CD14-positive monocyte (primary cell): ENCODE measurements around the gene CDKN2AIP. TPM values are rescaled to one million over a fixed set of nuclear protein-coding genes. Genes with fewer than 3 reads are reported as not detected.

Experiments
- DNase-seq, 3 donors: peaks; one replicate each; pipeline ENCODE4 v3.0.0-alpha.2; 2011 to 2022
- H2AFZ ChIP-seq: 2 replicates; pipeline ENCODE4 v1.6.0; 2012; ENCODE audit warnings: mild to moderate bottlenecking, low read depth, low read length, inconsistent platforms; ENCODE audit not compliant: insufficient read depth, poor library complexity, severe bottlenecking
- H3K27ac ChIP-seq, 2 donors: 1 replicate in 1 of 2; 2 replicates in 1 of 2; pipeline ENCODE4 v1.5.1; 2012 to 2013; ENCODE audit warnings: low read length in 2 of 2, control low read depth in 1 of 2, inconsistent platforms in 1 of 2, low read depth in 1 of 2, mild to moderate bottlenecking in 1 of 2
- H3K27me3 ChIP-seq, 2 donors: one replicate each; pipeline versions ENCODE4 v1.6.0 to v1.6.1; 2011 to 2013; ENCODE audit warnings: low read length in 2 of 2; ENCODE audit not compliant: control insufficient read depth in 2 of 2, insufficient read depth in 2 of 2
- H3K36me3 ChIP-seq, 2 donors: replicated peaks in 1 of 2; 1 replicate in 1 of 2; 2 replicates in 1 of 2; pipeline versions ENCODE4 v1.5.1 to v1.6.1; 2012 to 2013; ENCODE audit warnings: low read length in 2 of 2, control low read depth in 1 of 2, inconsistent platforms in 1 of 2, mild to moderate bottlenecking in 1 of 2; ENCODE audit not compliant: insufficient read depth in 2 of 2, control insufficient read depth in 1 of 2
- H3K4me1 ChIP-seq, 2 donors: 1 replicate in 1 of 2; 2 replicates in 1 of 2; pipeline versions ENCODE4 v1.5.1 to v1.6.1; 2012 to 2013; ENCODE audit warnings: low read length in 2 of 2, control low read depth in 1 of 2, inconsistent platforms in 1 of 2, mild to moderate bottlenecking in 1 of 2, moderate library complexity in 1 of 2; ENCODE audit not compliant: insufficient read depth in 2 of 2, control insufficient read depth in 1 of 2
- H3K4me2 ChIP-seq: replicated peaks from 2 replicates; pipeline ENCODE3; 2012; ENCODE audit warnings: low read length, moderate library complexity, mild to moderate bottlenecking; ENCODE audit not compliant: poor library complexity, severe bottlenecking; ENCODE audit errors: extremely low read depth
- H3K4me3 ChIP-seq, 3 experiments: fragments of 200-600 bp in 1 of 3; sonication (generic) in 1 of 3; replicated peaks in 1 of 3; 1 replicate in 2 of 3; 2 replicates in 1 of 3; pipeline ENCODE4 v1.5.1; 2011 to 2013; ENCODE audit warnings: low read length in 3 of 3, mild to moderate bottlenecking in 3 of 3, control low read depth in 2 of 3, low read depth in 2 of 3, inconsistent platforms in 1 of 3, moderate library complexity in 1 of 3
- H3K79me2 ChIP-seq: 2 replicates; pipeline ENCODE4 v1.6.0; 2012; ENCODE audit warnings: mild to moderate bottlenecking, control low read depth, inconsistent platforms, low read length, moderate library complexity; ENCODE audit not compliant: insufficient read depth
- H3K9ac ChIP-seq: 2 replicates; pipeline ENCODE4 v1.6.0; 2017; ENCODE audit warnings: low read length, mild to moderate bottlenecking; ENCODE audit not compliant: insufficient read depth, poor library complexity, severe bottlenecking
- H3K9me3 ChIP-seq, 2 donors: replicated peaks in 1 of 2; 1 replicate in 1 of 2; 2 replicates in 1 of 2; pipeline versions ENCODE4 v1.5.1 to v1.6.1; 2012 to 2013; ENCODE audit warnings: low read length in 2 of 2, control low read depth in 1 of 2; ENCODE audit not compliant: control insufficient read depth in 1 of 2, insufficient read depth in 1 of 2
- H4K20me1 ChIP-seq: 2 replicates; pipeline ENCODE4 v1.6.0; 2012; ENCODE audit warnings: mild to moderate bottlenecking, low read length, control low read depth, moderate library complexity; ENCODE audit not compliant: insufficient read depth
- H3K27ac Mint-ChIP-seq, 7 donors: one replicate each; pipeline ENCODE4 v1.8.0; 2020; ENCODE audit warnings: mild to moderate bottlenecking in 7 of 7, mixed read lengths in 7 of 7, moderate library complexity in 6 of 7, inconsistent platforms in 2 of 7
- H3K27me3 Mint-ChIP-seq, 3 donors: one replicate each; pipeline ENCODE4 v1.8.0; 2021 to 2022; ENCODE audit warnings: low read depth in 3 of 3, mild to moderate bottlenecking in 3 of 3, mixed read lengths in 3 of 3, moderate library complexity in 3 of 3, inconsistent platforms in 1 of 3
- H3K36me3 Mint-ChIP-seq, 2 donors: one replicate each; pipeline ENCODE4 v1.8.0; 2020; ENCODE audit warnings: mixed read lengths in 2 of 2, inconsistent platforms in 1 of 2, mild to moderate bottlenecking in 1 of 2
- H3K4me1 Mint-ChIP-seq: one replicate; pipeline ENCODE4 v1.8.0; 2020; ENCODE audit warnings: mild to moderate bottlenecking, mixed read lengths
- H3K4me3 Mint-ChIP-seq, 2 donors: one replicate each; pipeline ENCODE4 v1.8.0; 2020; ENCODE audit warnings: mild to moderate bottlenecking in 2 of 2, mixed read lengths in 2 of 2, moderate library complexity in 1 of 2
- H3K9me3 Mint-ChIP-seq, 7 donors: one replicate each; pipeline ENCODE4 v1.8.0; 2020 to 2022; ENCODE audit warnings: mixed read lengths in 7 of 7, mild to moderate bottlenecking in 6 of 7, moderate library complexity in 6 of 7, inconsistent platforms in 2 of 7
- WGBS: methylation state at CpG from one replicate; pipeline ENCODE4 v1.1.5; 2013; ENCODE audit warnings: missing lambda C conversion rate; ENCODE audit not compliant: insufficient coverage; 5-methylcytosine and 5-hydroxymethylcytosine counted together
- intact Hi-C, 2 donors: fragments of 100-400 bp; cut with micrococcal nuclease; formaldehyde crosslinking; loops; one replicate each; pipeline versions ENCODE4 v1.15.0 to v1.15.1; 2023
- polyA plus RNA-seq, 3 donors: library from polyadenylated mRNA; depleted of rRNA in 1 of 3; unstranded in 2 of 3; stranded (reverse) in 1 of 3; fragments of 300-500 nt in 2 of 3; fragments of >200 nt in 1 of 3; fragmentation: Illumina TruSeq in 2 of 3; gene quantifications; 1 replicate in 2 of 3; 2 replicates in 1 of 3; pipeline ENCODE4 v1.2.3, GENCODE V29; 2012 to 2021
- TF ChIP-seq, protein P1 (sequence below): fragments of 200-600 bp; IDR thresholded peaks from one replicate; pipeline ENCODE4 v1.8.0; 2022; ENCODE audit warnings: antibody characterized with exemption, mild to moderate bottlenecking

CDKN2AIP gene
- polyA plus RNA-seq, 3 donors: 3.1 to 4.4 (median 3.7) TPM

DNA sequence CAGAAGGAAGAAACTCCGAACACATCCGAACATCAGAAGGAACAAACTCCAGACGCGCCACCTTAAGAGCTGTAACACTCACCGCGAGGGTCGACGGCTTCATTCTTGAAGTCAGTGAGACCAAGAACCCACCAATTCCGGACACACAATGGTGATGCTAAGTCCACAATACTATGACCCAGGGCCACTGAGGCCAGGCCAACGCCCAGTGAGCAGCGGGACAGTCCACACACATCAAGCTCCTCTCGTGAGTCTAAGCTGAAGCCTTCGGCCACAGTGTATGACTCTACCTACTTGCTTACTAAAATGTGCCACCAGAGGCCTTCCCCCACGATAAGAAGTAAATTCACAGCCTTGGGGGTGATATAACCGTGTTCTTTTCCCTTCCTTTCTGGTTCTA lies 10.2 kb upstream of the CDKN2AIP start:
- Mint-ChIP-seq H3K4me3 (no peak overlapping the region), H3K4me1 (peaks cover 8% of the 10 kb centered on the region), H3K36me3 (no peaks in the 10 kb centered on the region), H3K27me3 (peaks cover 1 to 4% (median 2%) of the 10 kb centered on the region in 3 donors), H3K9me3 (peaks cover 0 to 4% (median 0%) of the 10 kb centered on the region in 7 donors), H3K27ac (no peak overlapping the region)
- intact Hi-C loops: no loop called here
- H3K27ac ChIP-seq: no peak overlapping the region
- no peak for DNase-seq
- H3K4me1 ChIP-seq: peaks cover 6 to 10% of the 10 kb centered on the region in 2 donors
- H3K27me3 ChIP-seq: no peaks in the 10 kb centered on the region
- TF ChIP-seq, protein P1, sequence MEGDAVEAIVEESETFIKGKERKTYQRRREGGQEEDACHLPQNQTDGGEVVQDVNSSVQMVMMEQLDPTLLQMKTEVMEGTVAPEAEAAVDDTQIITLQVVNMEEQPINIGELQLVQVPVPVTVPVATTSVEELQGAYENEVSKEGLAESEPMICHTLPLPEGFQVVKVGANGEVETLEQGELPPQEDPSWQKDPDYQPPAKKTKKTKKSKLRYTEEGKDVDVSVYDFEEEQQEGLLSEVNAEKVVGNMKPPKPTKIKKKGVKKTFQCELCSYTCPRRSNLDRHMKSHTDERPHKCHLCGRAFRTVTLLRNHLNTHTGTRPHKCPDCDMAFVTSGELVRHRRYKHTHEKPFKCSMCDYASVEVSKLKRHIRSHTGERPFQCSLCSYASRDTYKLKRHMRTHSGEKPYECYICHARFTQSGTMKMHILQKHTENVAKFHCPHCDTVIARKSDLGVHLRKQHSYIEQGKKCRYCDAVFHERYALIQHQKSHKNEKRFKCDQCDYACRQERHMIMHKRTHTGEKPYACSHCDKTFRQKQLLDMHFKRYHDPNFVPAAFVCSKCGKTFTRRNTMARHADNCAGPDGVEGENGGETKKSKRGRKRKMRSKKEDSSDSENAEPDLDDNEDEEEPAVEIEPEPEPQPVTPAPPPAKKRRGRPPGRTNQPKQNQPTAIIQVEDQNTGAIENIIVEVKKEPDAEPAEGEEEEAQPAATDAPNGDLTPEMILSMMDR: no peak
- WGBS: 94% methylated on average over 12 of the region's 15 CpGs
- H3K9ac ChIP-seq: no peak overlapping the region
- H3K4me2 ChIP-seq: no peak overlapping the region
- H4K20me1 ChIP-seq: no peaks in the 10 kb centered on the region
- H3K9me3 ChIP-seq: no peaks in the 10 kb centered on the region
- no peaks in the 10 kb centered on the region for H3K79me2 ChIP-seq
- no peaks in the 10 kb centered on the region for H3K36me3 ChIP-seq
- H3K4me3 ChIP-seq: no peak overlapping the region
- H2AFZ ChIP-seq: no peak overlapping the region

- Mint-ChIP-seq H3K27me3 (peaks cover 1 to 5% (median 2%) of the 10 kb centered on the region in 3 donors), H3K4me1 (peaks cover 8% of the 10 kb centered on the region), H3K9me3 (peaks cover 0 to 4% (median 0%) of the 10 kb centered on the region in 7 donors), H3K27ac (no peak overlapping the region), H3K36me3 (no peaks in the 10 kb centered on the region), H3K4me3 (no peak overlapping the region)
- no peaks in the 10 kb centered on the region for H3K79me2 ChIP-seq
- no peaks in the 10 kb centered on the region for H3K27me3 ChIP-seq
- H3K9ac ChIP-seq: no peak overlapping the region
- no peaks in the 10 kb centered on the region for H3K9me3 ChIP-seq
- WGBS: no CpG with 5 or more reads among the region's 5 CpGs
- no peaks in the 10 kb centered on the region for H4K20me1 ChIP-seq
- H3K27ac ChIP-seq: no peak overlapping the region
- peaks cover 6 to 10% of the 10 kb centered on the region in 2 donors for H3K4me1 ChIP-seq
- TF ChIP-seq, protein P1: no peak
- no peak for DNase-seq
- no peak overlapping the region for H3K4me2 ChIP-seq
- no peak overlapping the region for H3K4me3 ChIP-seq
- intact Hi-C loops: no loop called here
- no peaks in the 10 kb centered on the region for H3K36me3 ChIP-seq
- H2AFZ ChIP-seq: no peak overlapping the region
Measured at GRCh38 chr4:183434666-183435190, 9.7 kb upstream of the CDKN2AIP start.
